GM23248 (cell line): Measurements from ENCODE around the gene GPC1.

Experiments
- EZH2 ChIP-seq: fragments of 200-600 bp; sonication (generic); IDR thresholded peaks from 2 replicates; pipeline ENCODE4 v1.6.1; 2018; ENCODE audit warnings: antibody characterized with exemption, mild to moderate bottlenecking; ENCODE audit not compliant: insufficient read depth, poor library complexity, severe bottlenecking
- EZH2phosphoT487 ChIP-seq: fragments of 200-600 bp; sonication (generic); IDR thresholded peaks from 2 replicates; pipeline ENCODE4 v1.6.1; 2018; ENCODE audit warnings: antibody characterized with exemption, moderate library complexity, mild to moderate bottlenecking, low read depth; ENCODE audit not compliant: insufficient read depth

- TF ChIP-seq EZH2phosphoT487, result no peak
- no peak for TF ChIP-seq EZH2
These were observed 11.7 kb upstream of the GPC1 start for GRCh38 chr2:240423788-240424191.
